Panc1 (cell line): Measurements from ENCODE around the gene PDE4B. TPM values are rescaled to one million over a fixed set of nuclear protein-coding genes. Genes with fewer than 3 reads are reported as not detected.

Source experiments
- ATAC-seq: fragments of 200-7000 bp; cut with Tn5 transposase; 2 replicates; pipeline ENCODE4 v1.9.1; 2020; ENCODE audit warnings: mild to moderate bottlenecking, moderate library complexity
- BruUV-seq: library from RNA; stranded (reverse); fragments of 400-500 nt; replicated peaks from 2 replicates; lab custom pipeline; 2021; lab: Mats Ljungman, UMichigan
- CTCF ChIA-PET: fragments of 300-600 bp; sonication (Branson Sonifier 250); formaldehyde crosslinking; loops from one replicate; lab custom pipeline; 2022; ENCODE audit warnings: antibody characterized with exemption; lab: Charles Lee
- POLR2A ChIA-PET: fragments of 300-600 bp; sonication (Branson Sonifier 250); formaldehyde crosslinking; loops from one replicate; lab custom pipeline; 2022; ENCODE audit warnings: antibody characterized with exemption; lab: Charles Lee
- DNase-seq: peaks from one replicate; pipeline ENCODE4 v3.0.0-alpha.2; 2010; ENCODE audit warnings: low read depth, low spot score
- H3K27ac ChIP-seq: 2 replicates; pipeline ENCODE4 v1.5.1; 2011; ENCODE audit warnings: mild to moderate bottlenecking, low read length, inconsistent platforms
- H3K27me3 ChIP-seq: fragments of 200-500 bp; sonication (Bioruptor generic); 2 replicates; pipeline ENCODE4 v1.6.0; 2014; ENCODE audit warnings: low read length, inconsistent platforms; ENCODE audit not compliant: control insufficient read depth, insufficient read depth
- H3K36me3 ChIP-seq: fragments of 200-500 bp; sonication (Bioruptor generic); 2 replicates; pipeline ENCODE4 v1.5.1; 2014; ENCODE audit warnings: inconsistent platforms, mild to moderate bottlenecking, low read length, moderate library complexity; ENCODE audit not compliant: control insufficient read depth, insufficient read depth
- H3K4me1 ChIP-seq: 2 replicates; pipeline ENCODE4 v1.5.1; 2011; ENCODE audit warnings: inconsistent platforms, mild to moderate bottlenecking, low read length, moderate library complexity; ENCODE audit not compliant: control insufficient read depth, insufficient read depth
- H3K4me3 ChIP-seq, 2 experiments: 2 replicates each; pipeline ENCODE4 v1.5.1; 2011 to 2012; ENCODE audit warnings: low read depth in 2 of 2, low read length in 2 of 2, mild to moderate bottlenecking in 2 of 2, inconsistent platforms in 1 of 2, moderate library complexity in 1 of 2
- H3K9me3 ChIP-seq: fragments of 200-500 bp; sonication (Bioruptor generic); 2 replicates; pipeline ENCODE4 v1.5.1; 2014; ENCODE audit warnings: low read depth, mild to moderate bottlenecking, inconsistent platforms, low read length, moderate library complexity; ENCODE audit not compliant: control insufficient read depth, insufficient read depth
- POLR2AphosphoS5 ChIP-seq: IDR thresholded peaks from 2 replicates; pipeline ENCODE4 v1.6.1; 2012; ENCODE audit warnings: mild to moderate bottlenecking, low read depth, low read length, moderate library complexity
- SIN3A ChIP-seq: IDR thresholded peaks from 2 replicates; pipeline ENCODE4 v1.6.1; 2012; ENCODE audit warnings: low read depth, mild to moderate bottlenecking, low read length, moderate library complexity, borderline replicate concordance; ENCODE audit not compliant: insufficient read depth
- TCF7L2 ChIP-seq: IDR thresholded peaks from 2 replicates; pipeline ENCODE4 v1.6.1; 2011; ENCODE audit warnings: mild to moderate bottlenecking, low read depth, low read length, inconsistent platforms
- in situ Hi-C: cut with HindIII; loops from 2 replicates; pipeline ENCODE4 v1.10.0; 2016; ENCODE audit warnings: low sequenced_read_pairs, low pct_unique_long_range_greater_than_20kb
- intact Hi-C: fragments of 100-400 bp; cut with micrococcal nuclease; formaldehyde crosslinking; loops from one replicate; pipeline ENCODE4 v1.10.0; 2022; ENCODE audit not compliant: unreplicated experiment
- total RNA-seq: library from RNA; stranded (reverse); gene quantifications from one replicate; pipeline ENCODE4 v1.2.1, GENCODE V29; 2021; ENCODE audit not compliant: unreplicated experiment
- TF ChIP-seq, protein P1 (sequence below): fragments of 450-650 bp; IDR thresholded peaks from 2 replicates; pipeline ENCODE4 v1.5.1; 2017; ENCODE audit warnings: mild to moderate bottlenecking
- TF ChIP-seq, protein P2 (sequence below), 2 experiments: IDR thresholded peaks; 2 replicates each; pipeline ENCODE4 v1.6.1; 2011 to 2012; ENCODE audit warnings: low read depth in 2 of 2, control low read depth in 1 of 2, low read length in 1 of 2, mild to moderate bottlenecking in 1 of 2, moderate library complexity in 1 of 2; ENCODE audit not compliant: insufficient read depth in 1 of 2

PDE4B gene
- total RNA-seq, 1 experiment from 2014 or later = 0.26 TPM

DNA sequence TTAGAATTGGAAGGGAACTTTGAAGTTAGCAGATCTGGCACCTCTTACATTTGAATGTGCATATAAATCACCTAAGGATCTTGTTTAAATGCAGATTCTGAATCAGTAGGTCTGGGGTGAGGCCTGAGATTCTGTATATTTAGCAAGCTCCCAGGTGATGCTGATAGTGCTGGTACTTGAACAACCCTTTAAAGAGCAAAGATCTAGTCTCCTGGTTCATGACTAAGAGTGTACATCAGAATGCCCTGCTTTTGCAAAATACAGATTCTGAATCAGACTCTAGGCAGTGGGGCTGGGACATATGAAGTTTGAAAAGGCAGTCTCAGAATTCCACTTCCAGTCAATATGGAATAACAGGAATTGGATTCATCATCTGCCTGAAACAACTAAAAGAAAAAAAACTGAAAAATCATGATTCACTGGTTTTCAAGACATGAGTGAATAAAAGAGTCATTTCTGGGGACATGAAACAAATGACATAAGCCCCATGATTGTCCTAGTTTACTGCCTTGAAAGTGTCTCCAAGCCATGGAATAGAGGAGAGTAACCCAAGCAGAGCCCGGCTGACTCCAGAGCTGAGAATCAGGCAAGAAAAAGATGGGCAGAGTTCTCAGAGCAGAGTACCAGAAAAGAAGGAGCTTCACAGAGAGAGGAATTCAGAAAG, 591.7 kb downstream of the PDE4B start:
- no peaks in the 10 kb centered on the region for H3K9me3 ChIP-seq

GRCh38 chr1:66386712-66387111, 594.0 kb downstream of the PDE4B start:
- no peak for ATAC-seq
- Histone ChIP-seq H3K36me3 (no peaks in the 10 kb centered on the region), H3K27me3 (no peaks in the 10 kb centered on the region), H3K4me1 (no peaks in the 10 kb centered on the region), H3K9me3 (no peaks in the 10 kb centered on the region), H3K27ac (no peak overlapping the region), H3K4me3 (no peak overlapping the region)
- BruUV-seq = no TSS peak
- intact Hi-C loops = no loop called here
- TF ChIP-seq, protein P1, sequence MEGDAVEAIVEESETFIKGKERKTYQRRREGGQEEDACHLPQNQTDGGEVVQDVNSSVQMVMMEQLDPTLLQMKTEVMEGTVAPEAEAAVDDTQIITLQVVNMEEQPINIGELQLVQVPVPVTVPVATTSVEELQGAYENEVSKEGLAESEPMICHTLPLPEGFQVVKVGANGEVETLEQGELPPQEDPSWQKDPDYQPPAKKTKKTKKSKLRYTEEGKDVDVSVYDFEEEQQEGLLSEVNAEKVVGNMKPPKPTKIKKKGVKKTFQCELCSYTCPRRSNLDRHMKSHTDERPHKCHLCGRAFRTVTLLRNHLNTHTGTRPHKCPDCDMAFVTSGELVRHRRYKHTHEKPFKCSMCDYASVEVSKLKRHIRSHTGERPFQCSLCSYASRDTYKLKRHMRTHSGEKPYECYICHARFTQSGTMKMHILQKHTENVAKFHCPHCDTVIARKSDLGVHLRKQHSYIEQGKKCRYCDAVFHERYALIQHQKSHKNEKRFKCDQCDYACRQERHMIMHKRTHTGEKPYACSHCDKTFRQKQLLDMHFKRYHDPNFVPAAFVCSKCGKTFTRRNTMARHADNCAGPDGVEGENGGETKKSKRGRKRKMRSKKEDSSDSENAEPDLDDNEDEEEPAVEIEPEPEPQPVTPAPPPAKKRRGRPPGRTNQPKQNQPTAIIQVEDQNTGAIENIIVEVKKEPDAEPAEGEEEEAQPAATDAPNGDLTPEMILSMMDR = no peak
- no peak for TF ChIP-seq TCF7L2
- no peak for TF ChIP-seq POLR2AphosphoS5
- no peak for TF ChIP-seq SIN3A
- TF ChIP-seq, protein P2, sequence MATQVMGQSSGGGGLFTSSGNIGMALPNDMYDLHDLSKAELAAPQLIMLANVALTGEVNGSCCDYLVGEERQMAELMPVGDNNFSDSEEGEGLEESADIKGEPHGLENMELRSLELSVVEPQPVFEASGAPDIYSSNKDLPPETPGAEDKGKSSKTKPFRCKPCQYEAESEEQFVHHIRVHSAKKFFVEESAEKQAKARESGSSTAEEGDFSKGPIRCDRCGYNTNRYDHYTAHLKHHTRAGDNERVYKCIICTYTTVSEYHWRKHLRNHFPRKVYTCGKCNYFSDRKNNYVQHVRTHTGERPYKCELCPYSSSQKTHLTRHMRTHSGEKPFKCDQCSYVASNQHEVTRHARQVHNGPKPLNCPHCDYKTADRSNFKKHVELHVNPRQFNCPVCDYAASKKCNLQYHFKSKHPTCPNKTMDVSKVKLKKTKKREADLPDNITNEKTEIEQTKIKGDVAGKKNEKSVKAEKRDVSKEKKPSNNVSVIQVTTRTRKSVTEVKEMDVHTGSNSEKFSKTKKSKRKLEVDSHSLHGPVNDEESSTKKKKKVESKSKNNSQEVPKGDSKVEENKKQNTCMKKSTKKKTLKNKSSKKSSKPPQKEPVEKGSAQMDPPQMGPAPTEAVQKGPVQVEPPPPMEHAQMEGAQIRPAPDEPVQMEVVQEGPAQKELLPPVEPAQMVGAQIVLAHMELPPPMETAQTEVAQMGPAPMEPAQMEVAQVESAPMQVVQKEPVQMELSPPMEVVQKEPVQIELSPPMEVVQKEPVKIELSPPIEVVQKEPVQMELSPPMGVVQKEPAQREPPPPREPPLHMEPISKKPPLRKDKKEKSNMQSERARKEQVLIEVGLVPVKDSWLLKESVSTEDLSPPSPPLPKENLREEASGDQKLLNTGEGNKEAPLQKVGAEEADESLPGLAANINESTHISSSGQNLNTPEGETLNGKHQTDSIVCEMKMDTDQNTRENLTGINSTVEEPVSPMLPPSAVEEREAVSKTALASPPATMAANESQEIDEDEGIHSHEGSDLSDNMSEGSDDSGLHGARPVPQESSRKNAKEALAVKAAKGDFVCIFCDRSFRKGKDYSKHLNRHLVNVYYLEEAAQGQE (IDR thresholded peaks at IDR 0.05; ENCODE audit: insufficient read depth in 1 of 2, low read depth in 2 of 2, low read length in 1 of 2) = no peak
- ChIA-PET POLR2A (no interaction called here), CTCF (no interaction called here)
- DNase-seq = no peak
- in situ Hi-C loops = no loop called here

More for the DNA sequence above, 591.7 kb downstream of the PDE4B start:
- CTCF ChIA-PET = no interaction called here
- H3K36me3 ChIP-seq = no peaks in the 10 kb centered on the region
- no peak for ATAC-seq
- in situ Hi-C loops = no loop called here
- intact Hi-C loops = no loop called here
- DNase-seq = no peak
- no TSS peak for BruUV-seq
- POLR2A ChIA-PET = no interaction called here
- H3K27me3 ChIP-seq = no peaks in the 10 kb centered on the region
- TF ChIP-seq POLR2AphosphoS5 = no peak
- TF ChIP-seq, protein P1 = no peak
- no peak for TF ChIP-seq SIN3A
- TF ChIP-seq, protein P2 (IDR thresholded peaks at IDR 0.05; ENCODE audit: insufficient read depth in 1 of 2, low read depth in 2 of 2, low read length in 1 of 2) = no peak
- TF ChIP-seq TCF7L2 = no peak
- no peak overlapping the region for H3K4me3 ChIP-seq
- no peak overlapping the region for H3K27ac ChIP-seq
- no peaks in the 10 kb centered on the region for H3K4me1 ChIP-seq
